Measurements from ENCODE around the gene FAM20C. TPM values are rescaled to one million over a fixed set of nuclear protein-coding genes. Genes with fewer than 3 reads are reported as not detected.

The FAM20C gene
- total RNA-seq, 1 donor from 2014 or later = 1.3 TPM

DNA sequence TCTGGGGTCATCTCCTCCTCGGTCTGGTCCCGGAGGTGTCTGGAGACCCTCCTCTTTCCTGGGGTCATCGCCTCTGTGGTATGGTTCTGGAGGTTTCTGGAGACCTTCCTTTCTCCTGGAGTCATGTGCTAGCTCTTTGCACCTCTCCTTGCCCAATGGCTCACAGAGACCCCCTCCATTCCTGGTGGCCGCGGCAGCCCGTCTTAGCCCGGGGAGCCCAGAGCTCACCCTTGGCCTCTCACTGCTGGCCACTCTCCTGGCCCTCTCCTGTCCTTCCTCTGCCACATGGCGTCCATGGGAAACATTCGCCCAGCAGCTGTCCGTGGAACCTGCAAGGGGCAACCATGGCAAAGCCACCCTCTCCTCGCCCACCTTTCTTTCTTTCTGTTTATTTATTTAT lies 77.3 kb downstream of the FAM20C start:
- no peak for TF ChIP-seq CTCF (IDR thresholded peaks at IDR 0.05; ENCODE audit: insufficient read depth, low read length, severe bottlenecking)
- FAIRE-seq = no peak
- no peak for DNase-seq (ENCODE audit: low read depth)
- Histone ChIP-seq H3K36me3 (ENCODE audit: control insufficient read depth, insufficient read depth, low read length) (no peaks in the 10 kb centered on the region), H3K4me3 (ENCODE audit: low read depth, low read length) (no peak overlapping the region), H3K27me3 (ENCODE audit: control insufficient read depth, insufficient read depth, low read length) (no peaks in the 10 kb centered on the region)

DNA sequence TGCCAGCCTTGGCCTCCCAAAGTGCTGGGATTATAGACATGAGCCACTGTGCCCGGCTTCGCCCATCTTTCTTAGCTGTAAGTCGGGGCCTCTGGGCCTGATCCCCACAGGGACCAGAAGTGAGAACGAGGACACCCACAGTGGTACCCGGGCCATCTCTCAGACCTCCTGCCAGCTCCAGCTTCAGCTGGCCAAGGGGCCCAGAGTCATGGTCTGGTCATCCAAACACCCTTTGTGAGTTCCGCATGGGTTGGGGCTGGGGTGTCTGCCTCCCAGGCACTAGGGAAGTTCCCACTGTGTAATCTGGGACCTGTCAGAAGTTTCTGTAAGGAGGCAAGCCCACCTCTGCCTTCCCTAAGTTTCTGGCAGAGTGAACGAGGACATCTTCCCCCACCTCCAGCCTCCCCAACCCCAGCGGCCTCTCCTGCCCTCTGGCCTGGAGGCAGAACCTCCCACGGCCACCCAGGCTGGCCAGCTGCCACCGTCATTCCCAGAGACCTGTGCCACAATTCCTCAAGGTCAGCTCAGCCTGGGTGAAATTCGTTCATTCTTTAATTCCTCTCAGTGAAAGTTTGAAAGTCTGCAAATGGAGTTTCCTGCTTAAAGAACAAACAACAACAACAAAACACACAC lies 78.1 kb downstream of the FAM20C start:
- no peak for DNase-seq (ENCODE audit: low read depth)
- no peak for TF ChIP-seq CTCF (IDR thresholded peaks at IDR 0.05; ENCODE audit: insufficient read depth, low read length, severe bottlenecking)
- FAIRE-seq = no peak

GRCh38 chr7:271266-272107 lies 79.1 kb downstream of the FAM20C start:
- no peak for TF ChIP-seq CTCF (IDR thresholded peaks at IDR 0.05; ENCODE audit: insufficient read depth, low read length, severe bottlenecking)
- FAIRE-seq = no peak

More for the DNA sequence above, 78.1 kb downstream of the FAM20C start:
- no peak overlapping the region for H3K4me3 ChIP-seq (ENCODE audit: low read depth, low read length)
- no peaks in the 10 kb centered on the region for H3K27me3 ChIP-seq (ENCODE audit: control insufficient read depth, insufficient read depth, low read length)
- no peaks in the 10 kb centered on the region for H3K36me3 ChIP-seq (ENCODE audit: control insufficient read depth, insufficient read depth, low read length)

GRCh38 chr7:272108-272615 lies 79.8 kb downstream of the FAM20C start:
- FAIRE-seq = no peak
- Histone ChIP-seq H3K4me3 (ENCODE audit: low read depth, low read length) (no peak overlapping the region), H3K36me3 (ENCODE audit: control insufficient read depth, insufficient read depth, low read length) (no peaks in the 10 kb centered on the region), H3K27me3 (ENCODE audit: control insufficient read depth, insufficient read depth, low read length) (no peaks in the 10 kb centered on the region)
- no peak for TF ChIP-seq CTCF (IDR thresholded peaks at IDR 0.05; ENCODE audit: insufficient read depth, low read length, severe bottlenecking)
- DNase-seq (ENCODE audit: low read depth) = no peak

More at GRCh38 chr7:271266-272107, 79.1 kb downstream of the FAM20C start:
- Histone ChIP-seq H3K4me3 (ENCODE audit: low read depth, low read length) (no peak overlapping the region), H3K36me3 (ENCODE audit: control insufficient read depth, insufficient read depth, low read length) (no peaks in the 10 kb centered on the region), H3K27me3 (ENCODE audit: control insufficient read depth, insufficient read depth, low read length) (no peaks in the 10 kb centered on the region)
- no peak for DNase-seq (ENCODE audit: low read depth)

GRCh38 chr7:272631-273030 lies 80.3 kb downstream of the FAM20C start:
- no peak for TF ChIP-seq CTCF (IDR thresholded peaks at IDR 0.05; ENCODE audit: insufficient read depth, low read length, severe bottlenecking)
- DNase-seq (ENCODE audit: low read depth) (no peak), FAIRE-seq (no peak)
- Histone ChIP-seq H3K4me3 (ENCODE audit: low read depth, low read length) (no peak overlapping the region), H3K36me3 (ENCODE audit: control insufficient read depth, insufficient read depth, low read length) (no peaks in the 10 kb centered on the region), H3K27me3 (ENCODE audit: control insufficient read depth, insufficient read depth, low read length) (no peaks in the 10 kb centered on the region)
